NCI-H2081 treated with DMSO at 0.1 percent for 48 hours (cell line): ENCODE measurements around the gene PAOX.
"Not testable (repeated sequence)": the region's sequence is repeated elsewhere in the genome, so short reads cannot be mapped to it uniquely, and the experiment has no call there.

Source experiments
- DNase-seq: peaks from one replicate; lab custom pipeline; 2025; lab: John Stamatoyannopoulos, UW

The PAOX gene

GRCh38 chr10:133405844-133406527 lies 26.9 kb downstream of the PAOX start:
- no peak for DNase-seq

- no peak for DNase-seq
Observed at GRCh38 chr10:133411523-133412380, 32.7 kb downstream of the PAOX start.

GRCh38 chr10:133412381-133412711 lies 33.3 kb downstream of the PAOX start:
- DNase-seq, result no peak

- DNase-seq, result not testable (repeated sequence)
Observed at GRCh38 chr10:133414401-133414800, 35.3 kb downstream of the PAOX start.

GRCh38 chr10:133415752-133416151 lies 36.7 kb downstream of the PAOX start:
- DNase-seq, result no peak

GRCh38 chr10:133418289-133418993 lies 39.4 kb downstream of the PAOX start:
- no peak for DNase-seq

- DNase-seq, result no peak
Observed at GRCh38 chr10:133419211-133419950, 40.3 kb downstream of the PAOX start.

- no peak for DNase-seq
Observed at GRCh38 chr10:133420028-133420427, 41.0 kb downstream of the PAOX start.

GRCh38 chr10:133420579-133420978 lies 41.5 kb downstream of the PAOX start:
- no peak for DNase-seq

- no peak for DNase-seq
Observed at GRCh38 chr10:133421336-133422222, 42.5 kb downstream of the PAOX start.

GRCh38 chr10:133422223-133422806 lies 43.3 kb downstream of the PAOX start:
- no peak for DNase-seq

GRCh38 chr10:133422807-133423771 lies 44.0 kb downstream of the PAOX start:
- DNase-seq, result no peak

GRCh38 chr10:133424102-133424501 lies 45.0 kb downstream of the PAOX start:
- DNase-seq, result not testable (repeated sequence)

- not testable (repeated sequence) for DNase-seq
Observed at GRCh38 chr10:133424601-133425000, 45.5 kb downstream of the PAOX start, which contains the start of gene SPRN. SPRN (minus strand) TSS chr10:133424625; CDS start chr10:133423681, 944 bp downstream.

- DNase-seq, result not testable (repeated sequence)
Observed at GRCh38 chr10:133429571-133429970, 50.5 kb downstream of the PAOX start.

GRCh38 chr10:133431888-133432613 lies 53.0 kb downstream of the PAOX start:
- DNase-seq, result not testable (repeated sequence)

- DNase-seq, result not testable (repeated sequence)
Observed at GRCh38 chr10:133432789-133433188, 53.7 kb downstream of the PAOX start.

- DNase-seq, result no peak
Observed at GRCh38 chr10:133438711-133439273, 59.7 kb downstream of the PAOX start.
